ENCODE results near the gene HTR7. TPM values are rescaled to one million over a fixed set of nuclear protein-coding genes. Genes with fewer than 3 reads are reported as not detected.

HTR7 gene
- total and polyA plus RNA-seq, 2 of the 8 experiments (the other 6 are each of a cell fraction or from before 2014, with no cell fraction given) = 22.9 to 24.6 TPM

- Histone ChIP-seq H4K20me1 (replicated peaks in 1 of 2; ENCODE audit: control insufficient read depth in 1 of 2, insufficient read depth in 2 of 2, low read length in 2 of 2) (no peaks in the 10 kb centered on the region), H3K27ac (ENCODE audit: low read depth, low read length) (no peak overlapping the region), H3K9me3 (ENCODE audit: insufficient read depth in 2 of 2, low read depth in 1 of 2, low read length in 1 of 2) (no peaks in the 10 kb centered on the region), H3K79me1 (ENCODE audit: low read depth, low read length) (no peaks in the 10 kb centered on the region), H2BK5ac (ENCODE audit: low read depth, low read length) (no peak overlapping the region), H3K14ac (ENCODE audit: insufficient read length) (no peak overlapping the region), H3K18ac (ENCODE audit: extremely low read depth, low read length) (no peak overlapping the region), H3K4ac (replicated peaks; ENCODE audit: insufficient read length, low read depth, low read length) (no peak overlapping the region), H2AK5ac (ENCODE audit: low read depth, low read length) (no peak overlapping the region), H3K4me2 (ENCODE audit: insufficient read depth in 1 of 2, low read depth in 2 of 2, low read length in 2 of 2) (no peak overlapping the region), H4K8ac (ENCODE audit: extremely low read depth, insufficient read depth, low read length) (no peak overlapping the region), H3K4me3 (ENCODE audit: extremely low read depth in 1 of 4, insufficient read depth in 2 of 4, low read depth in 3 of 4, low read length in 4 of 4) (no peak overlapping the region), H4K5ac (ENCODE audit: insufficient read length, low read depth, low read length) (no peak overlapping the region), H3K79me2 (ENCODE audit: control insufficient read depth in 1 of 2, insufficient read depth in 2 of 2, low read length in 2 of 2) (peaks cover 0 to 94% of the 10 kb centered on the region in 2 experiments; a peak in 2 of 4 replicates), H3K36me3 (ENCODE audit: control insufficient read depth in 2 of 4, insufficient read depth in 4 of 4, low read length in 3 of 4) (no peaks in the 10 kb centered on the region), H3K9ac (replicated peaks in 1 of 4; ENCODE audit: extremely low read depth in 1 of 4, low read depth in 3 of 4, low read length in 3 of 4) (no peak overlapping the region), H3K23me2 (ENCODE audit: low read depth, low read length) (no peaks in the 10 kb centered on the region), H3K4me1 (replicated peaks in 1 of 4; ENCODE audit: control insufficient read depth in 3 of 4, insufficient read depth in 4 of 4, low read length in 3 of 4) (peaks cover 0 to 11% (median 4%) of the 10 kb centered on the region in 4 experiments; a peak in 4 of 7 replicates), H3K23ac (ENCODE audit: insufficient read length) (no peak overlapping the region), H4K91ac (replicated peaks; ENCODE audit: insufficient read length, low read length) (no peak overlapping the region), H2BK15ac (ENCODE audit: low read length) (no peak overlapping the region), H2BK20ac (ENCODE audit: low read length) (no peak overlapping the region), H3K56ac (replicated peaks; ENCODE audit: insufficient read length, low read depth, low read length) (no peak overlapping the region), H2AFZ (ENCODE audit: low read length) (no peak overlapping the region), H3K27me3 (replicated peaks in 1 of 4; ENCODE audit: control insufficient read depth in 3 of 4, extremely low read depth in 1 of 4, insufficient read depth in 3 of 4, low read length in 3 of 4) (no peaks in the 10 kb centered on the region), H2BK12ac (ENCODE audit: low read depth, low read length) (no peak overlapping the region), H2BK120ac (replicated peaks; ENCODE audit: low read depth, low read length) (no peak overlapping the region)
- WGBS, 2 experiments (ENCODE audit: extremely low coverage in 1 of 2, insufficient coverage in 1 of 2, insufficient read length in 1 of 2, insufficient replicate concordance in 2 of 2, low coverage in 1 of 2, low lambda C conversion rate in 2 of 2, missing lambda C conversion rate in 1 of 2) = 88% methylated on average over 4 of the region's 4 CpGs; no CpG with 5 or more reads in 1 of the 2 experiments
- TF ChIP-seq TAF1 (IDR thresholded peaks at IDR 0.05; ENCODE audit: low read depth, low read length) (no peak), JUN (IDR thresholded peaks at IDR 0.05; ENCODE audit: low read depth, low read length) (no peak), CTBP2 (IDR thresholded peaks at IDR 0.05; ENCODE audit: borderline replicate concordance, insufficient read depth, insufficient read length, low read length) (no peak), E2F6 (IDR thresholded peaks at IDR 0.05) (no peak), CHD1 (IDR thresholded peaks at IDR 0.05; ENCODE audit: low read depth, low read length) (no peak), YY1 (IDR thresholded peaks at IDR 0.05; ENCODE audit: low read depth, low read length) (no peak), POLR2A (IDR thresholded peaks at IDR 0.05; ENCODE audit: control extremely low read depth in 1 of 2, low read depth in 2 of 2, low read length in 2 of 2) (no peak)
- POLR2A ChIA-PET (ENCODE audit: partially characterized antibody) = no interaction called here
- CTCF ChIA-PET (ENCODE audit: partially characterized antibody) = interaction anchor here (1.0 to 3.9 kb wide), 16 partner anchors 8 to 82 kb away, joined by 3 to 48 read pairs (median 11); no protein-coding TSS in a partner anchor
- no peak for DNase-seq (ENCODE audit: low read depth in 1 of 2, low spot score in 2 of 2)
- no peak for FAIRE-seq
Measured at GRCh38 chr10:90785782-90786181, 72.1 kb downstream of the HTR7 start.
